GM18870 (cell line): Measurements from ENCODE around the gene GABRB1.

Experiments used
- ATAC-seq: cut with Tn5 transposase; IDR thresholded peaks from one replicate; pipeline ENCODE4 v1.9.1; 2021; ENCODE audit warnings: moderate library complexity; ENCODE audit not compliant: unreplicated experiment

The GABRB1 gene

GRCh38 chr4:47031011-47031678 is at the start of gene GABRB1:
TSS of gene GABRB1 (plus strand) at chr4:47031567.
- no peak for ATAC-seq

DNA sequence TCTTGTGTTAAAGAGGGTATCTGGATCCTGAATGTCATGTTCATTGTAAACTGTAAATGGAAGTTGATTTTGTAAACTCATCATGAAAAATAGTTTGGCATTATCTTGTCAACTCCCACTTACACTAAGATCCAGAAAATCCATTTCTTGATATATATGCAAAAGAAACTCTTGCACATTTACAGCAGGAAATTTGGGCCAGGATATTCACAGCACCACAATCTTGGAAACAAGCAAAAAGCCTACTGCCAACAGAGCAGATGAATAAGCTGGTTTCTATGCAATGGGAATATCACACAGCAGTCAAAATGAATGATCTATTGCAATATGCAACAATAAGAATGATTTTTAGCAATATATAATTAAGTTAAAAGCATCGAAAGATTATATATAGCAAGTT is 46.6 kb upstream of the GABRB1 start:
- no peak for ATAC-seq

- no peak for ATAC-seq
Measured at GRCh38 chr4:46986922-46987638, 44.3 kb upstream of the GABRB1 start.

DNA sequence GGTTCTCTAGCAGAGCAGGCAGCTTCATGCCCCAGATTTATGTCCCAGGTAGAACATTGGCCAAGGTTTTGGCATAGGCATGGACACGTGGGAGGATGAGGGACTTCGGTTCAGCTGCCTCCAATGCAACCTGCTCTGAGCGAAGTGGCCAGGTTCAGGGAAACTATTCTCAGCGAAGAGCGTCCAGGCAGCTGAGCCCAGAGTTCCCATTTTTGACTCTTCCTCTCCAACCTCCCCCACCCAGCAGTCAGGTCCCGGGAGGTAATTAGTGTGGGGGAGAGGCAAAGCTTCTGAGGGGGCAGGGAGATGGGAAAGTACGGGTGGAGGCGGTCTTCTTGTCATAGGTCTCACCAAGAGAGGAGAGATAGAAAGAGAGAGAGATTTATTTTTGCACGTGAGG is 39.0 kb upstream of the GABRB1 start:
- ATAC-seq = no peak

DNA sequence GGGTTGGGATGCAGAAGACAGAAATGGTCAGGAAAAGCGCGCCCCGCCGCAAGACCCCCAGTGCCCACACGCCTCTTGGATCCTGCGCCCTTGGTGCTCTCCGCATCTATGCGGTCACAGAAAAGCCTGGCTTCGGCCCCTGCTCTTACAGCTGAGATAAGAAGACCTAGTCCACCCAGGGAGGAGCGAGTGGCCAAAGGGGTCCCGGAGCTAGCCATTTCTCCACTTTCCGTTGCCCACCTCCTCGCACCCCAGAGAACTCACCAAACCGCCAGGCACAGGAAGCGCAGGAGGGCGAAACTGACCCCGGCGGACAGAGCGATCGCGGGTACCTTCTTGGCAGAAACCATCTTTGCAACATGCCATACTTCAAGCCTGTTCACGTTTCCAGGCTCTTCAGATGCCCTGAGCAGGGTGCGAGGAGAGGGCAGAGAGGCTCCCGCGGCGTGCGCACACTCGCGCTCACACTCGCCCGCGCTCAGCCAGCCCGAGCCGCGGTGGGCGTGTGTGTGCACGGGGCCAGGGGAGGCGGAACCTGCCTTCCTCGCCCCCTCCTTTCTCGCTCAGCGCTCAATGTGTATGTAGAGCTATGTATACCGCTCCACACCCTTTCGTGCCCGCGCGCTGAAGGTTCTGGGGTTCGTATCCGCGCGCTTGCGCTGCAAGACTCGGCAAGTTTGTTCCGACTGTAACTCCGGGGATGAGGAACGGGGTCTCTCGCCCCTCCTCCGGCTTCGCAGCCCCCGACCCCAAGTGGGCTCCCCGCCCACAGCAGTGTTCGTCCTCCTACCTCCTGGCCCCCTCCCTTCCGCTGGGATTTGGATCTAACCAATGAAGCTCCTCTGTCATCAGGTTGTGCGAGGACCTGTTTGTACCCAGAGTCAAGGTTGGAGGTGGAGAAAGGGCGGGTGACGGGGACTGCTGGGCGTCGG is 38.0 kb upstream of the GABRB1 start, which contains the start of gene GABRA4:
TSS of gene GABRA4 (minus strand) at position 507 of the 932 bp plus-strand sequence. CDS start at position 350, 157 bp downstream.
- no peak for ATAC-seq

GRCh38 chr4:46994007-46994405 is 37.4 kb upstream of the GABRB1 start:
- ATAC-seq = no peak

DNA sequence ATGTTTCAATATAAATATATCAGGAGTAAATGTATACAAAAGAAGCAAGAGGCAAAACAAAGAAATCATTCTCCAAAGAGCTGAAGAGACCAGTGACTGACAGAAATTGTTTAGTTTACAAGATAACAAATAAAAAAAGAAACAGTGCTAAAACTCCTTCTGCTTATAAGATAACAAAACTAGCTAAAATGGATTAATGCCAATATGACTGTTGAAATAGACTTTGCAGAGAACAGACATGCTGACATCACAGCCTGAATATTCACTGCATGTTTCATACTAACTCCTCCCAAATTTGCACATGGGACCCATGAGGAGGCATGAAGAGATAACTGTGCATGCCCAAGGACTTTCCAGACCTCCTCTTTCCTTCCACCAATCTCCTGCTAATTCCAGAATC is 31.8 kb upstream of the GABRB1 start:
- no peak for ATAC-seq

DNA sequence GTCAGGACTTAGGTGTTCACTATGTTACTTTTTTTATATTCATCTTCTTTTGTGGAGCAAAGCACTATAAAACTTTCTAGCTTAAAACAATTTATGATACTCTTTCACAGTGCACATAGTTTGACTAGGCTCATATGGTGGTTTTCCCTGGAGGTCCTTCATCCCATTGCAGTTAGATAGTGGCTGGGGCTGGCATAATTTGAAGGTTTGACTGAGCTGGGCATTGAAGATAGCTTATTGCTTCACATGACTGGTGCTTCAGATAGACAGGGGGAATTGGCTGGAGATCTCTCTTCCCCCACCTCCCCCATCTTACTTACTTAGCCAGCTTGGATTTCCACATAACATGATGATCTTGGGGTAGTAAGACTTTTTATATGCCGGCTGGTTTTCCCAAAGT is 31.0 kb upstream of the GABRB1 start:
- ATAC-seq = no peak

DNA sequence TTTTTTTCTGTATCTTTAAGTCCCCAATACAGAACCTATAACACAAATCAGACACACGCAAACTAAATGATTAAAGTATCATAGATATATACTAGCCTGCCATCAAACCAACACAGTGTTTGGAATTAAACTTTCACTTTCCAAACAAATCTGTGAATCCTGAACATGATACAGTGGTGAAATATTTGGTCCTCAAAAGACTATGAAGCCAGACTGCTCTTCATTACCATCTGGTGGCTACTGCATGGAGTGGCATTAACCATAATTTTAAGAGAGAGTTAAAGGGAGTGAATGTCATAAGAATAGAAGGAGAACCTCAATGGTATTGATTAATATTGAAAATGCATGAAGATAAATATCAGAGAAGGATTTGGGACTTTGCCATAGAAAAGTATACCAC is 28.8 kb upstream of the GABRB1 start:
- peak; percentile 62 for ATAC-seq

DNA sequence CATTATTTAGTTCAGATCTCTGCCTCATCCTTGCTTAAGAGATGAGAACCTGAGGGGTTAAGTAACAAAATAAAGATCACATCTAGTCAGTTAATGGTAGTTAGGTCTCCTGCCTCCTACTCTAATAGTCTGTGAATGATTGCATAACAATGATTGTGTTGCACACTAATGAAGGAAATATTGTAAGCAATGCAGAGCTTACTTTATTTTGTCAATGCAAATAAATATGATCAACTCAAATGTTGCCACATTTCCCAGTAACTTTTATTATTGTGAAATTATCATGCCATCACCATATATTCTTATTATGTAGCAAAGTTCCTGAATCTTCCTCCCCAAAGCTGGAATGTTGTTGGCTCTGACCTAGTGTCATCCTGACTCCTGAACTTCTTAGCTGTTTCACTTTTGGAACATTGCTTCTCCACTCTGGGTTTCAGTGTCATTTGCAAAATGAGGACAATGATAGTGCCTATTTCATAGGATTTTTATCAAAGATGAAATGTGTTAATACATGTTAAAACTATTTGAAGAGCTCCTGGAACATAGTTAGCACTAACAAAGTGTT is 20.9 kb upstream of the GABRB1 start:
- peak; percentile 22 for ATAC-seq

- ATAC-seq = peak; percentile 97
Measured at GRCh38 chr4:47010912-47011446, 20.4 kb upstream of the GABRB1 start.

DNA sequence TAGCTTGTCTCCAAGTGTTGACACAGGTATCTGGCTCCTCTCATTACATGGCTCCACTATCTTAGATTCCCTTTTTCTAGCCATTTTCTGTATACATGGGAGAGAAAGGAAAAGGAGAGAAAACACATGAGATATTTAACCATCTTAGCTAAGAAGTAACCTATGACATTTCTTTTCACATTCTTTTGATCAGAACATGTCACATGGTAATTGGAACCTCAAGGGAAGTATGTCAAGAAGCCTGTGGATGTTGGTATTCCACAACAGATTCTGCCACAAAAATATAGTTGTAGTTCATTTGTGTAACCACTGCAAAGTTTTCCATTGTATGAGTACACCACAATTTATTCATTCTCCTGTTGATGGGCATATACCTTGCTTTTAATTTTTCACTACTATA is 18.7 kb upstream of the GABRB1 start:
- ATAC-seq = no peak

GRCh38 chr4:47013373-47013772 is 18.0 kb upstream of the GABRB1 start:
- no peak for ATAC-seq

GRCh38 chr4:47017081-47017480 is 14.3 kb upstream of the GABRB1 start:
- ATAC-seq = no peak

GRCh38 chr4:47017494-47017893 is 13.9 kb upstream of the GABRB1 start:
- ATAC-seq = no peak

GRCh38 chr4:47031751-47032404 is 511 bp downstream of the GABRB1 start:
- ATAC-seq = no peak

- ATAC-seq = peak; percentile 90
Measured at GRCh38 chr4:47032405-47033106, 1.2 kb downstream of the GABRB1 start.

GRCh38 chr4:47038263-47038662 is 6.9 kb downstream of the GABRB1 start:
- ATAC-seq = no peak

DNA sequence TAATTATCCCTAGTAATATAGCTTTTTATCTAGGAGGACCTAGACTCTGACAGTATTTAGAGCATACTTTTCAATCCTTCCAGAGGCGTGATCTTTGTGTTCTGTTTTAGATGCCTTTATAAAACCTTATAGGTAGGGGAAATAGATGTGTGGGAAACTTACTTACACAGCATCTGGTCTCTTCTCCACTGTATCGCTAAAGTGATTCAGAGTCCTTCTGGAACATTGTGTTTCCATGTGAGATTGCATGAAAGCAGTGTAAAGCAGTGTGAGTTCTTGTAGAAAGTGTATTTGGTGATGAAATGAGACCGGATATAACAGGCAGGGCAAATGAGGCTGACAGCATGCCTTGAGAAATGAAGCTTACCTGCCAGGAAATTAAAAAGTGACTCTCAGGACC is 9.5 kb downstream of the GABRB1 start:
- no peak for ATAC-seq

DNA sequence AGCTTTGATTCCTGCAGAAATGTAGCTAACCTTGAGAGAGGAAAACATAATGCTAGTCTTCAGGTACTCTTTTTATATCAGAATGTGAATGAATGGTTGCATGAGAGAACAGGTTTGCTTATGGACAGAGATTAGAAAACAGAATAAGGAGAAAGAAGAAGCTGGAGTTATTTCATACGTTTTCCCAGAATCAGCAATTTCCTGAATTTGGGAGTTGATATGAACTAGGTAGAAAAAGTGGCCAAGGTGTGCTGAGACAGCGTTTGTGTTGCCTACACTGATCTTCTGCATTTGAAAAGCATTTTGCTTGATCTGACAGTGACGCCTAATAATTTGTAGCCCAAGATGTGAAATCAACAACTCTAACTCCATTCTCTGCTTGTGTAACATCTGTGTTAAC is 12.5 kb downstream of the GABRB1 start:
- ATAC-seq = no peak
